ENCODE data around the gene ZNF618. TPM values are rescaled to one million over a fixed set of nuclear protein-coding genes. Genes with fewer than 3 reads are reported as not detected.
A peak's percentile ranks its signal among the peaks of the same experiment; 100 is the strongest.
"Not testable (repeated sequence)": the region's sequence is repeated elsewhere in the genome, so short reads cannot be mapped to it uniquely, and the experiment has no call there.

ZNF618 gene
- total RNA-seq, 1 donor from 2014 or later = 2.0 TPM

GRCh38 chr9:114072184-114073140 is 196.4 kb downstream of the ZNF618 start:
- ATAC-seq (ENCODE audit: poor library complexity) (peak; percentile 94), DNase-seq (peak; percentile 81)
- intact Hi-C loops (cut with DNase I) = no loop called here

- ATAC-seq (ENCODE audit: poor library complexity) (no peak), DNase-seq (no peak)
- intact Hi-C loops (cut with DNase I) = no loop called here
Observed at GRCh38 chr9:114075602-114076001, 199.5 kb downstream of the ZNF618 start.

GRCh38 chr9:114076237-114077161 is 200.4 kb downstream of the ZNF618 start:
- intact Hi-C loops (cut with DNase I) = no loop called here
- ATAC-seq (ENCODE audit: poor library complexity) (no peak), DNase-seq (no peak)

- intact Hi-C loops (cut with DNase I) = no loop called here
- DNase-seq (no peak), ATAC-seq (ENCODE audit: poor library complexity) (no peak)
Observed at GRCh38 chr9:114077162-114077837, 201.2 kb downstream of the ZNF618 start.

GRCh38 chr9:114078021-114078780 is 202.1 kb downstream of the ZNF618 start, which contains the start of gene AMBP:
Gene AMBP (minus strand): TSS chr9:114078300. CDS start chr9:114078209, 91 bp downstream.
- ATAC-seq (ENCODE audit: poor library complexity) = no peak
- DNase-seq = no peak
- intact Hi-C loops (cut with DNase I) = no loop called here

GRCh38 chr9:114078781-114079156 is 202.7 kb downstream of the ZNF618 start:
- DNase-seq (no peak), ATAC-seq (ENCODE audit: poor library complexity) (no peak)
- intact Hi-C loops (cut with DNase I) = no loop called here

- ATAC-seq (ENCODE audit: poor library complexity) (no peak), DNase-seq (no peak)
- intact Hi-C loops (cut with DNase I) = no loop called here
Observed at GRCh38 chr9:114080195-114080772, 204.2 kb downstream of the ZNF618 start.

- intact Hi-C loops (cut with DNase I) = no loop called here
- DNase-seq = no peak
- ATAC-seq (ENCODE audit: poor library complexity) = no peak
Observed at GRCh38 chr9:114080773-114081440, 204.8 kb downstream of the ZNF618 start.

- no peak for ATAC-seq (ENCODE audit: poor library complexity)
- DNase-seq = no peak
- intact Hi-C loops (cut with DNase I) = loop anchor here (2.0 kb wide), 1 partner anchor 209 kb away; no protein-coding TSS in a partner anchor
Observed at GRCh38 chr9:114081441-114082016, 205.4 kb downstream of the ZNF618 start.

GRCh38 chr9:114082017-114082762 is 206.1 kb downstream of the ZNF618 start:
- DNase-seq = peak; percentile 86
- peak; percentile 95 for ATAC-seq (ENCODE audit: poor library complexity)
- intact Hi-C loops (cut with DNase I) = loop anchor here (2.0 kb wide), 1 partner anchor 209 kb away; no protein-coding TSS in a partner anchor

- intact Hi-C loops (cut with DNase I) = loop anchor here (2.0 kb wide), 1 partner anchor 208 kb away; no protein-coding TSS in a partner anchor
- ATAC-seq (ENCODE audit: poor library complexity) = peak; percentile 15
- DNase-seq = not testable (repeated sequence)
Observed at GRCh38 chr9:114082763-114083412, 206.8 kb downstream of the ZNF618 start.

GRCh38 chr9:114083666-114084065 is 207.6 kb downstream of the ZNF618 start:
- no peak for DNase-seq
- intact Hi-C loops (cut with DNase I) = loop anchor here (2.0 kb wide), 1 partner anchor 207 kb away; no protein-coding TSS in a partner anchor
- no peak for ATAC-seq (ENCODE audit: poor library complexity)

- intact Hi-C loops (cut with DNase I) = no loop called here
- DNase-seq (no peak), ATAC-seq (ENCODE audit: poor library complexity) (no peak)
Observed at GRCh38 chr9:114084282-114085073, 208.4 kb downstream of the ZNF618 start.

- no peak for DNase-seq
- intact Hi-C loops (cut with DNase I) = no loop called here
Observed at GRCh38 chr9:114085387-114085789, 209.3 kb downstream of the ZNF618 start.

GRCh38 chr9:114086009-114086408 is 209.9 kb downstream of the ZNF618 start:
- intact Hi-C loops (cut with DNase I) = no loop called here
- ATAC-seq (ENCODE audit: poor library complexity) (no peak), DNase-seq (no peak)

More at GRCh38 chr9:114085387-114085789, 209.3 kb downstream of the ZNF618 start:
- ATAC-seq (ENCODE audit: poor library complexity) = no peak

Data from Right ventricle myocardium superior (tissue), 1 donor.